Measurements from ENCODE around the gene ZNF423. TPM values are rescaled to one million over a fixed set of nuclear protein-coding genes. Genes with fewer than 3 reads are reported as not detected.
"Not testable (repeated sequence)": the region's sequence is repeated elsewhere in the genome, so short reads cannot be mapped to it uniquely, and the experiment has no call there.

Gene ZNF423
- total RNA-seq, 1 donor from 2014 or later: 19.8 TPM

DNA sequence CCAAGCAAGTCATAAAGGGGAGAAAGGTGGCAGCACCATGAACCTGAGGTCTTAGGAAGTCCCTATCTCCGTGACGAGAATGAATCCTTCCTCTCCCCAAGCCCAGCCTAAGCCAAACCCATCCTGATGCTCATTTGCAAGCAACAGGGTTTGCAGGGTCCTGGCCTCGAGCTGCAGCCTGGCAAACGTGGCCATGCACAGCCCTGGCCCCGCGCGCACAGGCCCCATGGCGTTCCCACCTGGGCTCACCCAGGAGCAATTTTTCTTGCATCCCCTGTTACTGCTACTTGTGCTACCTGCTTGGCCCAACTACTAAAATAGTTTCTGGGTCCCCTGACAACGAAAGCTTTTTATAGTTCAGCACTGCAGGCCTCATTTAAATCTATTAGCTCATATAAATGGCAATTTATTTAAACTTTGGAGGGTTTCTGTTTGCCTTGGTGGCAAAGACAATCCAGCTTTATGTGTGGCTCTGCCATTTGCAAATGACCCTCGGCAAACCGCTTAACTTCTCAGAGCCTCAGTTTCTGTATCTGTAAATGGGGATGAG is 340.8 kb downstream of the ZNF423 start:
- Mint-ChIP-seq H3K4me1 (no peaks in the 10 kb centered on the region), H3K4me3 (no peak overlapping the region), H3K9me3 (no peaks in the 10 kb centered on the region), H3K36me3 (no peaks in the 10 kb centered on the region), H3K27me3 (ENCODE audit: low read depth) (no peaks in the 10 kb centered on the region), H3K27ac (no peak overlapping the region)
- no peak for DNase-seq (ENCODE audit: low spot score in 2 of 2, unreplicated experiment in 2 of 2)
- TF ChIP-seq, protein P1, sequence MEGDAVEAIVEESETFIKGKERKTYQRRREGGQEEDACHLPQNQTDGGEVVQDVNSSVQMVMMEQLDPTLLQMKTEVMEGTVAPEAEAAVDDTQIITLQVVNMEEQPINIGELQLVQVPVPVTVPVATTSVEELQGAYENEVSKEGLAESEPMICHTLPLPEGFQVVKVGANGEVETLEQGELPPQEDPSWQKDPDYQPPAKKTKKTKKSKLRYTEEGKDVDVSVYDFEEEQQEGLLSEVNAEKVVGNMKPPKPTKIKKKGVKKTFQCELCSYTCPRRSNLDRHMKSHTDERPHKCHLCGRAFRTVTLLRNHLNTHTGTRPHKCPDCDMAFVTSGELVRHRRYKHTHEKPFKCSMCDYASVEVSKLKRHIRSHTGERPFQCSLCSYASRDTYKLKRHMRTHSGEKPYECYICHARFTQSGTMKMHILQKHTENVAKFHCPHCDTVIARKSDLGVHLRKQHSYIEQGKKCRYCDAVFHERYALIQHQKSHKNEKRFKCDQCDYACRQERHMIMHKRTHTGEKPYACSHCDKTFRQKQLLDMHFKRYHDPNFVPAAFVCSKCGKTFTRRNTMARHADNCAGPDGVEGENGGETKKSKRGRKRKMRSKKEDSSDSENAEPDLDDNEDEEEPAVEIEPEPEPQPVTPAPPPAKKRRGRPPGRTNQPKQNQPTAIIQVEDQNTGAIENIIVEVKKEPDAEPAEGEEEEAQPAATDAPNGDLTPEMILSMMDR (IDR thresholded peaks at IDR 0.05; ENCODE audit: unreplicated experiment): no peak

DNA sequence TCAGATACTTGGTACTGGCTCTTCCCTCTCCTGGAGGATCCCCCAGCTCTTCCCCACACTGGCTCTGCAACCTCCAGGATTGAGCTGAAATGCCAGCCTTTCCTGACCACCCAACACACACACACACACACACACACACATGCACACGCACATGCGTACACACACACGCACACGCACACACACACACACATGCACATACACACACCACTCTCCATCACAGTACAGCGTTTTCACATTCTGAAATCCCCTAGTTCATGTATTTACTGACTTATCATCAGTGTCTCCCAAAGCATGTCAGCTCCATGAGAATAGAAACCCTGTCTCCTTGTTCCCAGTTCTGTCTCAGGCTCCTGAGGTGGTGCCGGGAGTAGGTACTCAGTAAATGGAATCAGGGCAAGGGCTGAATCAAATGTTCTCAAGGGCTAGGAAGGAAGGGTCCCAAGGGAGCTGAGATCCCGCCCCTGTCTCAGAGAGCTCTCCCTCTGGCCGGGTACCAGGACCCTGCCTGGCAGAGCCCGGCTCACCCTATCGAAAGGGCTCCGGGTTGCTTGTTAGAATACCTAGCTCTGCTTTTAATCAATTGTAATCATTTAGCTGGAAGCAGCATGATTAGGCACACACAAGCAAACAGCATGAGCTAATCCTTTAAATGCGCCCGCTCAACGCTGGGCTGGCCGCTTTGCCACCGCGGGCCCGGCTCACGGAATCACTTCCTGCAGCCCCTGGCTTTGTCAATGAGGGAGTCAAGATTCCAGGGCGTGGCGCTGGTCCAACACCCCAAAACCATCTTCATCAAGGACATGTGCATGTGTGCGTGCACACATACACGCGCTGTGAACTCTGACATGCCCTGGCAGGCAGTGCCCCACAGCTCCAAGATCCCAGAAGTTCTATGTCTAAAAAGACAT is 341.6 kb downstream of the ZNF423 start:
- no peak overlapping the region for H3K4me3 Mint-ChIP-seq
- TF ChIP-seq, protein P1 (IDR thresholded peaks at IDR 0.05; ENCODE audit: unreplicated experiment): no peak
- H3K27me3 Mint-ChIP-seq (ENCODE audit: low read depth): no peaks in the 10 kb centered on the region
- no peak for DNase-seq (ENCODE audit: low spot score in 2 of 2, unreplicated experiment in 2 of 2)
- no peak overlapping the region for H3K27ac Mint-ChIP-seq
- H3K36me3 Mint-ChIP-seq: no peaks in the 10 kb centered on the region
- H3K9me3 Mint-ChIP-seq: no peaks in the 10 kb centered on the region
- no peaks in the 10 kb centered on the region for H3K4me1 Mint-ChIP-seq

DNA sequence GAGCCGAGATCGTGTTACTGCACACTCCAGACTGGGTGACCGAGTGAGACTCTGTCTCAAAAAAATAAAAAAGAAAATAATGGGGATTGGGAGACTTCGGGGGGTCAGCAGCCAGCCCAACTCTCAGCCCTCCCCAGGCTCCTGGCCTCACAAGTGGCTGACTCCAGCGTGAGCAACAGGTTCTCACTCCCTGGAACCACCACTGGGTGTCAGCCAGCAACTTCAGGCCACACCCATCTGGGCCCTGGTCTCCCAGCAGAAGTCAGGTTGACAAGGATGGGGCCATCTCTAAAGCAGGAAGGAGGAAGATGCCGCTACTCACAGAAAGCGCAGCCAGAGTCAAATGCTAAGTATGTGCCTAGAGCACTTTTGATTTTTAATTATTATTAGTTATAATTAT is 342.9 kb downstream of the ZNF423 start:
- H3K4me1 Mint-ChIP-seq: no peaks in the 10 kb centered on the region
- no peaks in the 10 kb centered on the region for H3K27me3 Mint-ChIP-seq (ENCODE audit: low read depth)
- no peaks in the 10 kb centered on the region for H3K9me3 Mint-ChIP-seq
- H3K4me3 Mint-ChIP-seq: no peak overlapping the region
- H3K36me3 Mint-ChIP-seq: no peaks in the 10 kb centered on the region
- TF ChIP-seq, protein P1 (IDR thresholded peaks at IDR 0.05; ENCODE audit: unreplicated experiment): no peak
- H3K27ac Mint-ChIP-seq: no peak overlapping the region
- no peak for DNase-seq (ENCODE audit: low spot score in 2 of 2, unreplicated experiment in 2 of 2)

DNA sequence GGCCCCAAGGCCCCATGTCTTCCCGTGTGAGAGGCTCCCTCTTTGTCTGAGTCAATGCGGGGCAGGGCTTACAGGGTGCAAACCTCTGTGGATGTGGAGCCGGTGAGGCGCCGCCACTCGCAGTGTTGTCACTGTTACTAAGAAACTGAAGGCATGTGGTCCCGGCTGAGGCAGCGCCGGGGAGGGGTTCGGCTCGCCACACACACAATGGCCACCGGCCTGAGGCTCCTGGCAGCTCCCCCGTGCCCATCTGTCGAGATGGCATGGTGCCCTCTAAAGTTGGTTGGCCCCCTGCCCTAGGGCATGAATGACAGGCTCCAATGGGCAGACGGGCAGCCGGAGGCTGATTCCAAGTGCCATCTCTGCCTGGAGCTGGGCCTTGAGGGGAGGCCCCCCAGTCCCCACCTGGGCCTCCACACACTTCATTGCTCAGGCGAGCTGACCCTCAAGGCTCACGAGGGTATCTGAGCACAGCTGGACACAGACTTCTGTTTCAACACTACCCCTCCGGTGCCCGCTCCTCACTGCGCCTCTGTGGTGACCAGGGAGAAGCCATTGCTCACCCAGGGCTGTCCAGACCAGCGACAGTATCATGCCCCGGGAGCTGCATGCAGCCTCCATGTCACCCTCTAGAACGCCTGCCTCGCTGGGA is 345.1 kb downstream of the ZNF423 start:
- Mint-ChIP-seq H3K27me3 (ENCODE audit: low read depth) (no peaks in the 10 kb centered on the region), H3K36me3 (no peaks in the 10 kb centered on the region), H3K27ac (no peak overlapping the region), H3K4me3 (no peak overlapping the region), H3K4me1 (no peaks in the 10 kb centered on the region), H3K9me3 (no peaks in the 10 kb centered on the region)
- TF ChIP-seq, protein P1 (IDR thresholded peaks at IDR 0.05; ENCODE audit: unreplicated experiment): no peak
- no peak for DNase-seq (ENCODE audit: low spot score in 2 of 2, unreplicated experiment in 2 of 2)

DNA sequence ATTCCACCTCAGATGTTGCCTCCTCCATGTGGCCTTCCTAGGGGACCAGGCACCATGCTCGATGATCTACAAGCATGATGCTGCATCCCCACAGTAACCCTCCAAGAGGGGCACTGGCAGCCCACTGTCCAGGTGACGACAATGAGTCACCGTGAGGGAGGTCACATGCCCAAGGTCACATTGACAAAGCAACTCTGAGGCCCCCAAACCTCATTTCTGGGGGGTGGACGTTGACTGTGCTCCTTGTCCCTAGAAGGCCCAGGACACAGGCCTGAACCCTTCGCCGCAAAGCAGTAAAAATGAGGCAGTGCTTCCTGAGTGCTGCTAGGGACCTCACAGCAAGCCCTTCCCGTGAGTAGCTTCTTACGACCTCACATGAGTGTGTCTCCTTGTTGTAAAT is 345.8 kb downstream of the ZNF423 start:
- DNase-seq (ENCODE audit: low spot score in 2 of 2, unreplicated experiment in 2 of 2): no peak
- no peaks in the 10 kb centered on the region for H3K36me3 Mint-ChIP-seq
- H3K4me3 Mint-ChIP-seq: no peak overlapping the region
- H3K27ac Mint-ChIP-seq: no peak overlapping the region
- no peaks in the 10 kb centered on the region for H3K27me3 Mint-ChIP-seq (ENCODE audit: low read depth)
- H3K9me3 Mint-ChIP-seq: no peaks in the 10 kb centered on the region
- H3K4me1 Mint-ChIP-seq: no peaks in the 10 kb centered on the region
- TF ChIP-seq, protein P1 (IDR thresholded peaks at IDR 0.05; ENCODE audit: unreplicated experiment): no peak

DNA sequence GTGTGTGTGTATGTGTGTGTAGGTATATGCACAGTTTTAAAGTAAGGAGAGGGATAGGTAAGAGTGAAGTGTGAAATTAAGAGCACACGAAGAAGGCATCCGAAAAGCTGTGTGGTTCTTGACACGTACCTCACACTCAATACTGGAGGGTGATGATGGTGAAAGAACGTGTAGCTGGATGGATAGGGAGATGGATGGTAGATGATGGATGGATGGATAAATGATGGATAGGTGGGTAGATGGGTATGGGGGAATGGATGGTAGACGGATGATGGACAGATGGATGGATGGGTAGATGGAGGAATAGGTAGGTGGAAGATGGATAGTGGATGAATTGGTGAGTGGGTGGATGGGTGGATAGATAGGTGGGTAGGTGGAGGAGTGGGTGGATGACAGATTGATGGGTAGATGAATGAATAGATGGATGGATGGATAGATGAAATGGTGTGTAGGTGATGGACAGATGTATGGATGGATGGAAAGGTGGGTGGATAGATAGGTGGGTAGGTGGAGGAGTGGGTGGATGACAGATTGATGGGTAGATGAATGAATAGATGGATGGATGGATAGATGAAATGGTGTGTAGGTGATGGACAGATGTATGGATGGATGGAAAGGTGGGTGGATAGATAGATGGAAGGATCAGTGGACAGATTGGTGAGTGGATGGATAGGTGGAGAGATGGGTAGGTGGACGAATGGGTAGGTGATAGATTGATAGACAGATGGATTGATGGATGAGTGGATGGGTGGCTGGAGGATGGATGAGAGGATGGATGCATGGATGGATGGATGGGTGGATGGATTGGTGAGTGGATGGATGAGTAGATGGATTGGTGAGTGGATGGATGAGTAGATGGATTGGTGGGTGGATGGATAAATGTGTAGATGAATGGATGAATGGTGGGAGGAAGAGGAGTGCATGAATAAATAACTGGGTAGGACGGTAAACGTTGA is 349.6 kb downstream of the ZNF423 start:
- H3K27me3 Mint-ChIP-seq (ENCODE audit: low read depth); DNase-seq (ENCODE audit: low spot score in 2 of 2, unreplicated experiment in 2 of 2); H3K36me3 Mint-ChIP-seq; H3K4me1 Mint-ChIP-seq; H3K9me3 Mint-ChIP-seq; H3K27ac Mint-ChIP-seq; H3K4me3 Mint-ChIP-seq: not testable (repeated sequence)
